HFF-Myc (cell line): ENCODE results near the gene ADGRD1.

ENCODE experiments used
- DNase-seq: peaks from one replicate; pipeline ENCODE4 v3.0.0-alpha.2; 2011; ENCODE audit warnings: low read depth; ENCODE audit errors: extremely low read depth
- H3K4me3 ChIP-seq: replicated peaks from 2 replicates; pipeline ENCODE4 v1.5.1; 2011; ENCODE audit warnings: low read depth, mild to moderate bottlenecking, control low read depth, low read length
- TF ChIP-seq, protein P1 (sequence below): IDR thresholded peaks from 2 replicates; pipeline ENCODE4 v1.5.1; 2012; ENCODE audit warnings: mild to moderate bottlenecking, low read depth, low read length, control low read depth; ENCODE audit errors: missing control alignments

Gene ADGRD1

DNA sequence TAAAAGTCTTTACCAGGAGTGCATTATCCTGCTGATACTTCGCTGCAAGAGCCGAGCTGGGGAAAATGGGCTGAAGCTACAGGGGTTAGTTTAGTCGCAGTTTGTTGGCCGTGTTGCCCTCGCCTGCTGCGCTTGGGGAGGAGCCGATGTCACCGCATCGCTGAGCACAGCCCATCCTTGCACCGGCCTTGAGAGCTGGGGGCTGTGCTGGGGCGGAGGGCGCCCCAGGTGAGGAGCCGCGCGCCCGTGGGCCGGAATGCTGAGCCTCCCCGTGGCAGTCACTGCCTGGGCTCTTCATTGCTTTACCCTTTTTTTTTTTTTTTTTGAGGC lies 50.0 kb downstream of the ADGRD1 start:
- H3K4me3 ChIP-seq: no peak overlapping the region
- TF ChIP-seq, protein P1, sequence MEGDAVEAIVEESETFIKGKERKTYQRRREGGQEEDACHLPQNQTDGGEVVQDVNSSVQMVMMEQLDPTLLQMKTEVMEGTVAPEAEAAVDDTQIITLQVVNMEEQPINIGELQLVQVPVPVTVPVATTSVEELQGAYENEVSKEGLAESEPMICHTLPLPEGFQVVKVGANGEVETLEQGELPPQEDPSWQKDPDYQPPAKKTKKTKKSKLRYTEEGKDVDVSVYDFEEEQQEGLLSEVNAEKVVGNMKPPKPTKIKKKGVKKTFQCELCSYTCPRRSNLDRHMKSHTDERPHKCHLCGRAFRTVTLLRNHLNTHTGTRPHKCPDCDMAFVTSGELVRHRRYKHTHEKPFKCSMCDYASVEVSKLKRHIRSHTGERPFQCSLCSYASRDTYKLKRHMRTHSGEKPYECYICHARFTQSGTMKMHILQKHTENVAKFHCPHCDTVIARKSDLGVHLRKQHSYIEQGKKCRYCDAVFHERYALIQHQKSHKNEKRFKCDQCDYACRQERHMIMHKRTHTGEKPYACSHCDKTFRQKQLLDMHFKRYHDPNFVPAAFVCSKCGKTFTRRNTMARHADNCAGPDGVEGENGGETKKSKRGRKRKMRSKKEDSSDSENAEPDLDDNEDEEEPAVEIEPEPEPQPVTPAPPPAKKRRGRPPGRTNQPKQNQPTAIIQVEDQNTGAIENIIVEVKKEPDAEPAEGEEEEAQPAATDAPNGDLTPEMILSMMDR: no peak
- no peak for DNase-seq

DNA sequence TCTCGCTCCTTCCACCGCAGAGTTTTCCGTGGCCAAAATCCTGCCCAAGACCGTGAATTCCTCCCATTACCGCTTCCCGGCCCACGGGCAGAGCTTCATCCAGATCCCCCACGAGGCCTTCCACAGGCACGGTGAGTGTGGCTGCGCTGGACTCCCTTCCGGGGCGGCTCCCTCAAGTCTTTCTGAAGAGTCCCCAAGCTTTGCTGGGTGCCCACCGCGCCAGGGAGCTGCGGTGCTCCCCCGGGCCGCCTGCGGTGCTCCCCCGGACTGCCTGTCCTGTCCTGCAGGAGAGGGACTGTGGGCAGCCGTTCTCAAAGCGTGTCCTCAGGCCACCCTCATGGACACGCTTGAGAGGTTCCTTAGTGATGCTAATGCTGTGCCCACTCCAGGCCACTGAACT lies 50.5 kb downstream of the ADGRD1 start:
- TF ChIP-seq, protein P1: no peak
- no peak overlapping the region for H3K4me3 ChIP-seq
- DNase-seq: no peak

DNA sequence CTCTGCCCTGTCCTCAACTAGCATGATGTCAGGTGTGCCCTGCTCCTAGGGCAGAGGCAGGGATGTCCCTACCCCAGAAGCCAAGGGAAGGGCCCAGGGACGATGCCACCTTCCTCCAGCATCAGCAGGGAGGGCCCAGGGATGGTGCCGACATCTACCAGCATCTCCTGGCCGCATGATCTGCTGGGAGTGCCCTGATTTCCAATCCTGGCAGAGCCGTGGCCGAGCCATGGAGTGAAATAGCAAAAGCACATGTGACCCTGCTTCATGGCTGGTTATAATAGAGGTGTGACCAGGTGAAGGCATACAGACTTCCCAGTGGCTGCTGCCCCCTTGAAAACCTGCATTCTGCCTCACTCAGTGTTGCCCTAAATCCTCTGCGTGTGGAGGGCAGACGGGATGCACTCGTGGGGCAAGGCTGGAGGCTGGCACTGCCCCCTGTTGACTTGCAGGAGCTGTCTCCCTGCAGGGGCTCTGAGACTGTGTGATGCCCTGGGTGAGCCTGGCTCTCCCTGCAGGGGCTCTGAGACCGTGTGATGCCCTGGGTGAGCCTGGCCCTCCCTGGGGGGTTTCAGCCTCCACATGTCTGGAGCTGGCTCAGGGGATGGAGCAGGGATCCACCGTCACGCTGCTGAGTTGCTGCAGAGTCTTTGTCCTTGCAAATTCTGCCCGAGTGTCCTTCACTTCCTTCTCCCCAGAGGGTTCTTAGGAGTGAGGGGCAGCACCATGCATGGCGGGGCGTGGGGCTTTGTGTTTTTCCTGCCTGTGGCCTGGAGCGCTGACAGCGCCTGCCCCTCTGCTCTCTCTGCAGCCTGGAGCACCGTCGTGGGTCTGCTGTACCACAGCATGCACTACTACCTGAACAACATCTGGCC lies 51.7 kb downstream of the ADGRD1 start:
- no peak for DNase-seq
- TF ChIP-seq, protein P1: no peak

DNA sequence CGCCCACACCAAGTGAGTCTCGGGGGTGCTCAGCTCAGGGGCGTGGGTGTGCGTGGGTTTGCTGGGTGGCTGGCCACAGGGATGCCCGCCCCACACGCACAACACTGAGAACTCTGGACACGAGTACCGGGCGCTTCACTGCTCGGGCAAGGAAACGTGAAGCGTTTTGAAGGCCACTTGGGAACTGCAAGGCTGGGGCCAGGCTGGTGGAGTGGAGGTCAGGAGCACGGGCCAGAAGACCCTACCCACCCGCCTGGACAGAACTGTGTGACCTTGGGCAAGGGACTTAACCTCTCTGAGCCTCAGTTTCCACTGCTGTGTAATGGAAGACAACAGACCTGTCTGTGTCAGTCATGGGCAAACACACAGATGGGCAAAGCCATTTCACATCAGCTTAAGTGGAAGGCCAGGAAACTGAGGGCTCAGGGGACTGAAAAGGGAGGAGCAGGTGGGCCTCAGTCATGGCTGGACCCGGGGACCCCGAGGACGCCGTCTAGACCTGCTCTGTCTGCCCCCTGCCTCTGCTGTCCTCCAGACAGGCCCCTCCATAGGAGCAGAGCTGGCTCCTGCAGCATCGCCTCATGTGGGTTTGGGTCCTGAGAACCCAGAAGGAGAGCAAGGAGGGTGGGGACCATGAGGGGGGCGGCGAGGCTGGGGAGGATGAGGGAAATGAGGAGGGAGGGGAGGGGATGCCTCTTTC lies 52.5 kb downstream of the ADGRD1 start:
- DNase-seq: no peak
- H3K4me3 ChIP-seq: no peak overlapping the region
- TF ChIP-seq, protein P1: no peak

More for the DNA sequence above, 51.7 kb downstream of the ADGRD1 start:
- H3K4me3 ChIP-seq: no peak overlapping the region

DNA sequence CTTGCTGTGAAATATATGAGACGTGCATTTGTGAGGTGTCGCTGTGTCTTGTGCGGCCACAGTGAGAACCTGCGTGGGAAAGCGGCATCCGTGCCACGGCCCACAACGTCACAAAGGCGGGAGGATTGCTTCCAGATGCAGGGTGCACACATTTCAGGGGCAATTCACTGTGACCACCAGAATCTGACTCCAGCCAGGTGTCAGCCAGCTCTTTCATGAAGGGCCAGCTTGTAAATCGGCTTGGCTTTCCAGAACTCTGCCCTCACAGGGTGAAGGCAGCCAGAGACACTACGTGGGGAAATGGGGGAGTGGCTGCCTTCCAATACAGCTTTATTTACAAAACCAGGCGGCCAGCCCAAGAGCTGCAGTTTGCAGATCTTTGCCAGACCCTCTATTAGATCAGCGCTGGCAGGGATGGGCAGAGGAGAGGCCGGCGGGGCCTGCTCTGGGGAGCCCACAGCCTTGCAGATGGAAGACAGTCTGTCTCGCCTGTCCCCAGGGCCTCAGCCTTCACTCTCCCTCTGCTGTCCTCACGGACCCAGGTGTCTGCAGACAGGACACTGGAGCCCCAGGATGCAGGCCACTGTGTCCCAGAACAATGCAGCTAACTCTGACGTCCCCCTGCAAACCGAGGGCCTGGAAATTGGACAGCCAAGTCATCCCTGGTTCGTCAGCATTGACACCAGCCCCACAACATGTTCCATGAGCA lies 53.5 kb downstream of the ADGRD1 start:
- no peak overlapping the region for H3K4me3 ChIP-seq
- TF ChIP-seq, protein P1: no peak
- no peak for DNase-seq

DNA sequence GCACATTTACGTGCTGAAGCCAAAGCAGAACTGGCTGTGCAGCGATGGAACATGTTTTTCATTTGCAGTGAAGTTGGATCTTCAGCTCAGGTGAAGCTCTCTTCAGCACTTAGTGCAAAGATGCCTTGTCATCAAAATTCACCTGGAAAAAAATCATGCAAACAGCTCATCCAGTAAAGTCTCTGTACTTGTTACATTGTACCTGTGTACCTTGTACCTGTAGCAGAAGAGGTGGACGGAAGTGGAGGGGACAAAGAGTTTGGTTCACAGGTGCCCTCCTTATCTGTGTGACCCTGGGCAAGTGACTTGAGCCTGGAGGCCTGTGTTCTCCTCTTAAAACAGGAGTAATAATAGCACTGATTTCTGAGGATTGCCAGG lies 54.0 kb downstream of the ADGRD1 start:
- TF ChIP-seq, protein P1: no peak
- no peak for DNase-seq
- H3K4me3 ChIP-seq: no peak overlapping the region
